ENCODE results near the gene ALOX15B.

- TF ChIP-seq POLR2A (IDR thresholded peaks at IDR 0.05) (no peak), CTCF (IDR thresholded peaks at IDR 0.05 in 8 of 11, conservative IDR thresholded peaks at IDR 0.05 in 3 of 11) (no peak), POLR2AphosphoS5 (IDR thresholded peaks at IDR 0.05) (no peak)
Measured at GRCh38 chr17:8018436-8018835, 20.4 kb upstream of the ALOX15B start.
